ENCODE results near the gene CENPP.
"Not testable (repeated sequence)": the region's sequence is repeated elsewhere in the genome, so short reads cannot be mapped to it uniquely, and the experiment has no call there.

CENPP gene

GRCh38 chr9:92617195-92617813 lies 291.6 kb downstream of the CENPP start:
- DNase-seq, result no peak

GRCh38 chr9:92617951-92618510 lies 292.3 kb downstream of the CENPP start:
- H3K27me3 Mint-ChIP-seq, result no peaks in the 10 kb centered on the region
- no peak for ATAC-seq (replicated peaks)
- H3K4me3 Mint-ChIP-seq, result no peak overlapping the region
- no peaks in the 10 kb centered on the region for H3K9me3 Mint-ChIP-seq
- no peak for DNase-seq
- H3K4me1 Mint-ChIP-seq (ENCODE audit: low read depth in 2 of 2), result no peaks in the 10 kb centered on the region
- peaks cover 34% of the 10 kb centered on the region for H3K36me3 Mint-ChIP-seq (ENCODE audit: insufficient read depth)
- no peak overlapping the region for H3K27ac Mint-ChIP-seq

More at GRCh38 chr9:92617195-92617813, 291.6 kb downstream of the CENPP start:
- H3K36me3 Mint-ChIP-seq (ENCODE audit: insufficient read depth), result peaks cover 34% of the 10 kb centered on the region
- H3K9me3 Mint-ChIP-seq, result no peaks in the 10 kb centered on the region
- H3K27me3 Mint-ChIP-seq, result no peaks in the 10 kb centered on the region
- H3K27ac Mint-ChIP-seq, result no peak overlapping the region
- no peak overlapping the region for H3K4me3 Mint-ChIP-seq
- ATAC-seq (replicated peaks), result no peak
- H3K4me1 Mint-ChIP-seq (ENCODE audit: low read depth in 2 of 2), result no peaks in the 10 kb centered on the region

GRCh38 chr9:92618633-92619225 lies 293.0 kb downstream of the CENPP start:
- Mint-ChIP-seq H3K4me3 (no peak overlapping the region), H3K4me1 (ENCODE audit: low read depth in 2 of 2) (no peaks in the 10 kb centered on the region), H3K27me3 (no peaks in the 10 kb centered on the region), H3K36me3 (ENCODE audit: insufficient read depth) (peaks cover 35% of the 10 kb centered on the region), H3K27ac (no peak overlapping the region), H3K9me3 (no peaks in the 10 kb centered on the region)
- ATAC-seq (replicated peaks), result no peak
- DNase-seq, result no peak

- Mint-ChIP-seq H3K4me1 (ENCODE audit: low read depth in 2 of 2) (no peaks in the 10 kb centered on the region), H3K27me3 (no peaks in the 10 kb centered on the region), H3K27ac (no peak overlapping the region), H3K9me3 (no peaks in the 10 kb centered on the region), H3K4me3 (no peak overlapping the region), H3K36me3 (ENCODE audit: insufficient read depth) (peaks cover 30% of the 10 kb centered on the region)
- ATAC-seq (replicated peaks) (no peak), DNase-seq (no peak)
Observed at GRCh38 chr9:92619601-92620300, 294.0 kb downstream of the CENPP start.

- Mint-ChIP-seq H3K36me3 (ENCODE audit: insufficient read depth) (peaks cover 24% of the 10 kb centered on the region), H3K27me3 (no peaks in the 10 kb centered on the region), H3K9me3 (no peaks in the 10 kb centered on the region), H3K27ac (no peak overlapping the region), H3K4me1 (ENCODE audit: low read depth in 2 of 2) (no peaks in the 10 kb centered on the region), H3K4me3 (no peak overlapping the region)
- DNase-seq (no peak), ATAC-seq (replicated peaks) (no peak)
Observed at GRCh38 chr9:92620845-92621244, 295.1 kb downstream of the CENPP start.

GRCh38 chr9:92623936-92624335 lies 298.2 kb downstream of the CENPP start:
- H3K4me3 Mint-ChIP-seq; H3K27me3 Mint-ChIP-seq; ATAC-seq (replicated peaks); H3K9me3 Mint-ChIP-seq; DNase-seq; H3K4me1 Mint-ChIP-seq (ENCODE audit: low read depth in 2 of 2); H3K27ac Mint-ChIP-seq: not testable (repeated sequence)
- peaks cover 23% of the 10 kb centered on the region for H3K36me3 Mint-ChIP-seq (ENCODE audit: insufficient read depth)

GRCh38 chr9:92626484-92626883 lies 300.7 kb downstream of the CENPP start:
- ATAC-seq (replicated peaks) (no peak), DNase-seq (no peak)
- no peak overlapping the region for H3K27ac Mint-ChIP-seq
- no peaks in the 10 kb centered on the region for H3K9me3 Mint-ChIP-seq
- H3K4me3 Mint-ChIP-seq, result no peak overlapping the region
- peaks cover 21% of the 10 kb centered on the region for H3K36me3 Mint-ChIP-seq (ENCODE audit: insufficient read depth)
- no peaks in the 10 kb centered on the region for H3K27me3 Mint-ChIP-seq
- H3K4me1 Mint-ChIP-seq (ENCODE audit: low read depth in 2 of 2), result peaks cover 0 to 5% of the 10 kb centered on the region in 2 donors

GRCh38 chr9:92627651-92628050 lies 301.9 kb downstream of the CENPP start:
- peaks cover 2 to 5% of the 10 kb centered on the region in 2 donors for H3K4me1 Mint-ChIP-seq (ENCODE audit: low read depth in 2 of 2)
- H3K36me3 Mint-ChIP-seq (ENCODE audit: insufficient read depth), result peaks cover 20% of the 10 kb centered on the region
- H3K27me3 Mint-ChIP-seq, result no peaks in the 10 kb centered on the region
- H3K4me3 Mint-ChIP-seq, result no peak overlapping the region
- DNase-seq (no peak), ATAC-seq (replicated peaks) (no peak)
- no peak overlapping the region for H3K27ac Mint-ChIP-seq
- H3K9me3 Mint-ChIP-seq, result no peaks in the 10 kb centered on the region

- Mint-ChIP-seq H3K36me3 (ENCODE audit: insufficient read depth) (peaks cover 42% of the 10 kb centered on the region), H3K4me1 (ENCODE audit: low read depth in 2 of 2) (peaks cover under 1 to 2% of the 10 kb centered on the region in 2 donors), H3K27ac (no peak overlapping the region), H3K9me3 (no peaks in the 10 kb centered on the region), H3K4me3 (no peak overlapping the region), H3K27me3 (no peaks in the 10 kb centered on the region)
- ATAC-seq (replicated peaks) (no peak), DNase-seq (no peak)
Observed at GRCh38 chr9:92631452-92632343, 305.9 kb downstream of the CENPP start.

- DNase-seq (no peak), ATAC-seq (replicated peaks) (no peak)
- Mint-ChIP-seq H3K36me3 (ENCODE audit: insufficient read depth) (peaks cover 51% of the 10 kb centered on the region), H3K4me3 (no peak overlapping the region), H3K9me3 (no peaks in the 10 kb centered on the region), H3K27me3 (no peaks in the 10 kb centered on the region), H3K27ac (no peak overlapping the region), H3K4me1 (ENCODE audit: low read depth in 2 of 2) (peaks cover 0 to 2% of the 10 kb centered on the region in 2 donors)
Observed at GRCh38 chr9:92632641-92633040, 306.9 kb downstream of the CENPP start.

GRCh38 chr9:92633614-92634278 lies 308.0 kb downstream of the CENPP start:
- no peak for ATAC-seq (replicated peaks)
- peaks cover 51% of the 10 kb centered on the region for H3K36me3 Mint-ChIP-seq (ENCODE audit: insufficient read depth)

GRCh38 chr9:92634712-92635605 lies 309.2 kb downstream of the CENPP start:
- no peak overlapping the region for H3K27ac Mint-ChIP-seq
- no peaks in the 10 kb centered on the region for H3K9me3 Mint-ChIP-seq
- H3K27me3 Mint-ChIP-seq, result no peaks in the 10 kb centered on the region
- peak; percentile 66 for ATAC-seq (replicated peaks)
- no peak overlapping the region for H3K4me3 Mint-ChIP-seq
- H3K4me1 Mint-ChIP-seq (ENCODE audit: low read depth in 2 of 2), result peaks cover 0 to 2% of the 10 kb centered on the region in 2 donors
- peak; percentile 44 to 65 (median 49) for DNase-seq
- H3K36me3 Mint-ChIP-seq (ENCODE audit: insufficient read depth), result peaks cover 55% of the 10 kb centered on the region

More at GRCh38 chr9:92633614-92634278, 308.0 kb downstream of the CENPP start:
- Mint-ChIP-seq H3K27ac (peak overlapping the region in 1 of 2 donors; percentile 35), H3K4me3 (no peak overlapping the region), H3K9me3 (no peaks in the 10 kb centered on the region), H3K4me1 (ENCODE audit: low read depth in 2 of 2) (peaks cover 0 to 2% of the 10 kb centered on the region in 2 donors), H3K27me3 (no peaks in the 10 kb centered on the region)
- no peak for DNase-seq
